GM19395 (cell line): ENCODE measurements around the gene LRRFIP2.
"Not testable (repeated sequence)": the region's sequence is repeated elsewhere in the genome, so short reads cannot be mapped to it uniquely, and the experiment has no call there.

Source experiments
- ATAC-seq: cut with Tn5 transposase; IDR thresholded peaks from one replicate; pipeline ENCODE4 v1.9.1; 2021; ENCODE audit warnings: mild to moderate bottlenecking, moderate library complexity; ENCODE audit not compliant: unreplicated experiment

LRRFIP2 gene

DNA sequence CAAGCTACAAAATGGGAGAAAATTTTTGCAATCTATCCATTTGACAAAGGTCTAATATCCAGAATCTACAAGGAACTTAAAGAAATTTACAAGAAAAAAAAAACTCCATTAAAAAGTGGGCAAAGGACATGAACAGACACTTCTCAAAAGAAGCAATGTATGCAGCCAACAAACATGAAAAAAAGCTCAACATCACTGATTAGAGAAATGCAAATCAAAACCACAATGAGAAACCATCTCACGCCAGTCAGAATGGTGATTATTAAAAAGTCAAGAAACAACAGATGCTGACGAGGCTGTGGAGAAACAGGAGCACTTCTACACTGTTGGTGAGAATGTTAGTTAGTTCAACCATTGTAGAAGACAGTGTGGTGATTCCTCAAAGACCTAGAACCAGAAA lies 27.5 kb downstream of the LRRFIP2 start:
- not testable (repeated sequence) for ATAC-seq

DNA sequence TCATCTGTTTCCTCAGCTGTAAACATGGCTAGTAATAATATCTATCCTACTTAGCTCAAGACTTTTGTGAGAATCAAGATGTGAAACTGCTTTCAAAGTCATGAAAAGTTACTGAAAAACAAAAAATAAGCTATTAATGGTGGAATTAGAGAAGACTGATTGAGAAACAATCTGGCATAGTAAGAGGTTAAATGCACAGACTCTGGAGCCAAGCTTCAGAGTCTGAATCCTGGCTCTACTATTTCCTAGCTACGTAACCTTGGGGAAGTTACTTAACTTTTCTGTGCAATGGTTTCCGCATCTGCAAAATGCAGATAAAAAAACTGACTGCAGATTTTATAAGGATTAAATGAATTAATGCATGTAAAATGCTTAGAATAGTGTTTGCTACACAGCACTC lies 28.8 kb downstream of the LRRFIP2 start:
- no peak for ATAC-seq

- no peak for ATAC-seq
These were observed 29.6 kb downstream of the LRRFIP2 start for GRCh38 chr3:37144806-37145205.

DNA sequence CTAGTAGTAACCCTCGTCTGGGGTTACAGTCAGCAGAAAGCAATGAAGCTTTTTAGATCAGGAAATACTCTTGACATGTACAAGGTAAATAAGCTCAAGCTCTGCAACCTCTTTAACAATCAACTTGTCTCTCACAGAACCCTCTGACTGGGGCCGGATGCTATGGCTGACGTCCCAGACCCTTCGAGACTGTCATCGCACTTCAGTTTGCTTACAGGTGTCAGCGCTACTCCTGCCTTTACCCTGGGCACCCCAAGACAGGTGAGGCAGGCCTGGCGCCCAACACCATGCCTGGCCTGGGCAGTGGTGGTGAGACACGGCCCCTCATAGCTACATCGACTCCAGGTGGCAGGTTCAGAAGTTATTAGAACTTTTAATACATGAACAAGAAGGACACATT lies 30.6 kb downstream of the LRRFIP2 start:
- ATAC-seq, result no peak

DNA sequence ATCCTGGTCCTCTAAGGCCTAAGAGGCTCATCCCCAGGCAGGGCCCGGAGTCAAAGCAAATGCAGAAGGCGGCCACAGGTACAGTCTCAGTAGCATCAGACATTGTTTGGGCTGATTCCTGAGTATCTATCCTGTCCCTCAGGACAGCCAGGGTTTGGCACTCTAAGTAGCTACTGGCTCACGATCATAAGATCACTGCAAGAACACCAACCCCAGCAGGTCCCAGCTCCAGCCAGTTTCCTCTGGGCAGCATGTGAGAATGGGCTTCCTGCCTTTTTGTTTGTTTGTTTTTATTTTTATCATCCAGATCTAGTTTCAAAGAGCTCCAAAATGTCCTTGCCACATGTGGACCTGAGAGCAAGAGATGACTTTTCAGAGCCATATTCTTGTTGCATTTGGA lies 32.7 kb downstream of the LRRFIP2 start:
- no peak for ATAC-seq

DNA sequence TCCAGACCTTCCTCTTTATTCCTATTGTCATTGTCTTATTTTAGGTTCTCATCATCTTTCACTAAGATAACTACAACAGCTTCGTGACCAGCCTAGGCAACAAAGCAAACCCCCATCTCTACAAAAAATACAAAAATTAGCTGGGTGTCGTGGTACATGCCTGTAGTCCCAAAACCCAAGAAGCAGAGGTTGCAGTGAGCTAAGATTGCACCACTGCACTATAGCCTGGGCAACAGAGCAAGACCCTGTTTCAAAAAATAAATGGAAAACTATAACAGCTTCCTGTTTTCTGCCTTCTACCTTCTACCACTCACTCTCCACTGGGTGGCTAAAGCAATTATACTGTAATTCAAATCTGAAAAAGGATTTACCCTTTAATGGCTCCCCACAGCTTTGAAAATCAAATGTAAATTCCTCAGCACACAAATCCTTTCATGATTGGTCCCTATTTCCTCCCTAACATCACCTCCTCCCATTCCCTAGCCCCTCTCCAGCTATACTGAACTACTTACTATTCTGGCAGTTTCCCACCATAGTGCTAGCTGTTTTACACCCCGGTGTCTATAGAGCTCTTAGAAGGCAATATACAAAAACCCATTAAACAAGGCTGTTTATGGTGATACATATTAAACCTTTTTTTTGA lies 33.4 kb downstream of the LRRFIP2 start:
- ATAC-seq, result no peak

- peak; percentile 62 for ATAC-seq
These were observed 34.8 kb downstream of the LRRFIP2 start for GRCh38 chr3:37139567-37140052.

DNA sequence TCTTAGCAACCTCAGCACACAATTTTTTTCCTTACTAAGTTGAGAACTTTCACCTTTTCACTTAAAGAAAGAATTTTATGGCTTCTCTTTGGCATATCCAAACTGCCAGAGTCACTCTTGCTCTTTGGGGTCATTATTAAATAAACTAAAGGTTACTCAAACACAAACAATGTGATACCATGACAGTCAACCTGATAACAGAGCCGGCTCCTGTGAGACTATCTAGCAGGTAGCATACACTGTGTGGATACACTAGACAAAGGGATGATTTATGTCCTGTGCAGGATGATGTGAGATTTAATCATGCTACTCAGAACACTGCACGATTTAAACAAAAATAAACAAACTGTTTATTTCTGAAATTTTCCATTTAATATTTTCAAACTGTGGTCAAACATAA lies 35.6 kb downstream of the LRRFIP2 start:
- ATAC-seq, result no peak

- ATAC-seq, result no peak
These were observed 36.9 kb downstream of the LRRFIP2 start for GRCh38 chr3:37137516-37137915.

GRCh38 chr3:37136067-37136466 lies 38.3 kb downstream of the LRRFIP2 start:
- no peak for ATAC-seq

DNA sequence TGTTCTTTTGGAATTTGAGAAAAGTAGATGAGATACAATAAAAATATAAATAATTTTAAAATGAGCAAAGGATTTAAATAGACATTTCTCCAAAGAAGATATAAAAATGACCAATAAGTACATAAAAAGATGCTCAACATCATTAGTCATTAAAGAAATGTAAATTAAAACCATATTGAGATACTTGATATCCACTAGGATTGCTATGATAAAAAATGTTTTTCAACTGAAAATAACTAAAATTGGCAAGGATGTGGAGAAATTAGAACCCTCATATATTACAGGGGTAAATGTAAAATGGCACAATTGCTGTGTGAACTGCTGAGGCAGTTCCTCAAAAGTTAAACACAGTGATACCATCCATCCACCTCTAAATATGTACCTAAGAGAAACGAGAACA lies 38.8 kb downstream of the LRRFIP2 start:
- ATAC-seq, result no peak

GRCh38 chr3:37132334-37132733 lies 42.0 kb downstream of the LRRFIP2 start:
- ATAC-seq, result no peak

- no peak for ATAC-seq
These were observed 42.6 kb downstream of the LRRFIP2 start for GRCh38 chr3:37131860-37132144.

GRCh38 chr3:37130984-37131859 lies 43.2 kb downstream of the LRRFIP2 start:
- ATAC-seq, result no peak

- no peak for ATAC-seq
These were observed 43.9 kb downstream of the LRRFIP2 start for GRCh38 chr3:37130448-37130847.

GRCh38 chr3:37129871-37130270 lies 44.5 kb downstream of the LRRFIP2 start:
- ATAC-seq, result peak; percentile 60

GRCh38 chr3:37127340-37127739 lies 47.0 kb downstream of the LRRFIP2 start:
- ATAC-seq, result no peak

GRCh38 chr3:37126856-37127255 lies 47.5 kb downstream of the LRRFIP2 start:
- no peak for ATAC-seq

- no peak for ATAC-seq
These were observed 48.9 kb downstream of the LRRFIP2 start for GRCh38 chr3:37125195-37126073.

GRCh38 chr3:37124435-37124834 lies 49.9 kb downstream of the LRRFIP2 start:
- no peak for ATAC-seq

DNA sequence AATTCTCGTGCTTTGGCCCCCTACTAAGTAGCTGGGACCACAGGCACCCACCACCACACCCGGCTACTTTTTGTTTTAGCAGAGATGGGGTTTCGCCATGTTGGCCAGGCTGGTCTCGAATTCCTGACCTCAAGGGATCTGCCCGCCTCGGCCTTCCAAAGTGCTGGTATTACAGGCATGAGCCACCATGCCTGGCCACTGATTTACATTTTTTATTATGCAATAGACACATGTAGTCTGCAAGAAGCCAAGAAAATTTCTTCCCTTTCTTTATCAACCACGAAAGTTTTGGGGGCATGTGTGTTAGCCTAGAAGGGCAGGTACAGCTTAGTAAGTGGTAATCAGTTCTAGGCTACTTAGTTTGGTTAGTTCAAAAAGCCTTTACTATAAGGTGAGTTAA lies 51.1 kb downstream of the LRRFIP2 start:
- no peak for ATAC-seq
